HK-2 (cell line): Measurements from ENCODE around the gene LEP.

Source experiments
- DNase-seq: peaks from one replicate; pipeline ENCODE4 v3.0.0-alpha.2; 2018; ENCODE audit not compliant: unreplicated experiment

Gene LEP

GRCh38 chr7:128247108-128247507, 6.0 kb downstream of the LEP start:
- DNase-seq: no peak

- no peak for DNase-seq
Measured at GRCh38 chr7:128247640-128248194, 6.6 kb downstream of the LEP start.

GRCh38 chr7:128251337-128251736, 10.3 kb downstream of the LEP start:
- DNase-seq: no peak

- no peak for DNase-seq
Measured at GRCh38 chr7:128253701-128254100, 12.6 kb downstream of the LEP start.

GRCh38 chr7:128254470-128254869, 13.4 kb downstream of the LEP start:
- no peak for DNase-seq

- DNase-seq: no peak
Measured at GRCh38 chr7:128255271-128255670, 14.2 kb downstream of the LEP start.

GRCh38 chr7:128257458-128257857, 16.4 kb downstream of the LEP start:
- no peak for DNase-seq

- no peak for DNase-seq
Measured at GRCh38 chr7:128259131-128260061, 18.3 kb downstream of the LEP start.

GRCh38 chr7:128260069-128260795, 19.2 kb downstream of the LEP start:
- no peak for DNase-seq

- DNase-seq: no peak
Measured at GRCh38 chr7:128262273-128263028, 21.4 kb downstream of the LEP start.

- no peak for DNase-seq
Measured at GRCh38 chr7:128263420-128263819, 22.3 kb downstream of the LEP start.

GRCh38 chr7:128264477-128264876, 23.4 kb downstream of the LEP start:
- DNase-seq: no peak

GRCh38 chr7:128265156-128265905, 24.3 kb downstream of the LEP start:
- no peak for DNase-seq

- DNase-seq: no peak
Measured at GRCh38 chr7:128265906-128266300, 24.8 kb downstream of the LEP start.

- DNase-seq: no peak
Measured at GRCh38 chr7:128266529-128266882, 25.4 kb downstream of the LEP start.

GRCh38 chr7:128266883-128267594, 26.0 kb downstream of the LEP start:
- peak; percentile 25 for DNase-seq

GRCh38 chr7:128267595-128267924, 26.5 kb downstream of the LEP start:
- DNase-seq: no peak

- no peak for DNase-seq
Measured at GRCh38 chr7:128268233-128268632, 27.2 kb downstream of the LEP start.

GRCh38 chr7:128270826-128271272, 29.8 kb downstream of the LEP start:
- DNase-seq: no peak

- DNase-seq: no peak
Measured at GRCh38 chr7:128271471-128271941, 30.4 kb downstream of the LEP start.
